ENCODE results near the gene SPATA9. TPM values are rescaled to one million over a fixed set of nuclear protein-coding genes. Genes with fewer than 3 reads are reported as not detected.

Gene SPATA9
- total RNA-seq, 1 experiment from 2014 or later = not detected

DNA sequence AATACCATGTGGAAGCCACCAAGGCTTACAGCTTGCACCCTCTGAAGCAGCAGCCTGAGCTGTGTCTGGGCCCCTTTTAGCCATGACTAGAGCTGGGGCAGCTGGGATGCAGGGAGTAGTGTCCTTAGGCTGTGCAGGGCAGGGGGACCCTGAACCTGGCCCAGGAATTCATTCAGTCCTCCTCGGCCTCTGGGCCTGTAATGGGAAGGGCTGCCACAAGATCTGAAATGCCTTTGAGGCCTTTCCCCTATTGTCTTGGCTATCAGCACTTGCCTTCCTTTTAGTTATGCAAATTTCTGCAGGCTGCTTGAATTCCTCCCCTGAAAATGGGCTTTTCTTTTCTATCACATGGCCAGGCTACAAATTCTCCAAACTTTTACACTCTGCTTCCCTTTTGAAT lies 53.9 kb downstream of the SPATA9 start:
- POLR2A ChIA-PET = no interaction called here

More for the DNA sequence above, 53.9 kb downstream of the SPATA9 start:
- Histone ChIP-seq H3K4me3 (replicated peaks in 1 of 2; ENCODE audit: low read depth in 1 of 2, low read length in 2 of 2) (no peak overlapping the region), H3K9ac (ENCODE audit: low read length) (no peak overlapping the region), H2AFZ (ENCODE audit: low read depth, low read length, poor library complexity, severe bottlenecking) (no peak overlapping the region), H3K36me3 (ENCODE audit: control insufficient read depth in 1 of 2, insufficient read depth in 2 of 2, low read length in 2 of 2) (no peaks in the 10 kb centered on the region), H4K20me1 (ENCODE audit: insufficient read depth) (no peaks in the 10 kb centered on the region), H3K79me2 (ENCODE audit: insufficient read depth, low read length) (no peaks in the 10 kb centered on the region), H3K4me2 (ENCODE audit: low read length) (no peak overlapping the region), H3K4me1 (ENCODE audit: control insufficient read depth in 1 of 2, insufficient read depth in 2 of 2, low read length in 2 of 2) (peaks cover 0 to 10% of the 10 kb centered on the region in 2 experiments; a peak in 2 of 4 replicates), H3K27ac (ENCODE audit: low read depth, low read length) (no peak overlapping the region), H3K27me3 (ENCODE audit: insufficient read depth, low read length) (no peaks in the 10 kb centered on the region), H3K9me2 (ENCODE audit: insufficient read depth) (no peaks in the 10 kb centered on the region; the same call in 1 of the 2 replicates), H3K9me3 (ENCODE audit: control insufficient read depth in 1 of 2, insufficient read depth in 1 of 2, low read depth in 1 of 2, low read length in 2 of 2) (no peaks in the 10 kb centered on the region)
- TF ChIP-seq SIN3A (IDR thresholded peaks at IDR 0.05; ENCODE audit: low read depth) (no peak), EZH2phosphoT487 (IDR thresholded peaks at IDR 0.05; ENCODE audit: borderline replicate concordance) (no peak), CEBPB (IDR thresholded peaks at IDR 0.05; ENCODE audit: low read depth) (no peak), ZFX (IDR thresholded peaks at IDR 0.05) (no peak), CBX3 (IDR thresholded peaks at IDR 0.05; ENCODE audit: low read depth) (no peak), JUND (IDR thresholded peaks at IDR 0.05) (no peak), FOSL1 (IDR thresholded peaks at IDR 0.05; ENCODE audit: low read depth) (no peak), POLR2A (IDR thresholded peaks at IDR 0.05; ENCODE audit: borderline replicate concordance, extremely low read depth, insufficient read depth, insufficient read length) (no peak), SP1 (IDR thresholded peaks at IDR 0.05; ENCODE audit: low read depth) (no peak), EGR1 (IDR thresholded peaks at IDR 0.05; ENCODE audit: low read depth) (no peak), ZNF274 (IDR thresholded peaks at IDR 0.05; ENCODE audit: low read depth, low read length) (no peak), RAD21 (IDR thresholded peaks at IDR 0.05; ENCODE audit: low read depth) (no peak), TCF7L2 (IDR thresholded peaks at IDR 0.05; ENCODE audit: borderline replicate concordance, extremely low read depth, insufficient read depth, insufficient read length) (no peak)
- TF ChIP-seq, protein P1, sequence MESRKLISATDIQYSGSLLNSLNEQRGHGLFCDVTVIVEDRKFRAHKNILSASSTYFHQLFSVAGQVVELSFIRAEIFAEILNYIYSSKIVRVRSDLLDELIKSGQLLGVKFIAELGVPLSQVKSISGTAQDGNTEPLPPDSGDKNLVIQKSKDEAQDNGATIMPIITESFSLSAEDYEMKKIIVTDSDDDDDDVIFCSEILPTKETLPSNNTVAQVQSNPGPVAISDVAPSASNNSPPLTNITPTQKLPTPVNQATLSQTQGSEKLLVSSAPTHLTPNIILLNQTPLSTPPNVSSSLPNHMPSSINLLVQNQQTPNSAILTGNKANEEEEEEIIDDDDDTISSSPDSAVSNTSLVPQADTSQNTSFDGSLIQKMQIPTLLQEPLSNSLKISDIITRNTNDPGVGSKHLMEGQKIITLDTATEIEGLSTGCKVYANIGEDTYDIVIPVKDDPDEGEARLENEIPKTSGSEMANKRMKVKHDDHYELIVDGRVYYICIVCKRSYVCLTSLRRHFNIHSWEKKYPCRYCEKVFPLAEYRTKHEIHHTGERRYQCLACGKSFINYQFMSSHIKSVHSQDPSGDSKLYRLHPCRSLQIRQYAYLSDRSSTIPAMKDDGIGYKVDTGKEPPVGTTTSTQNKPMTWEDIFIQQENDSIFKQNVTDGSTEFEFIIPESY (IDR thresholded peaks at IDR 0.05; ENCODE audit: extremely low read depth, insufficient replicate concordance, low read length) = no peak
- TF ChIP-seq, protein P2, sequence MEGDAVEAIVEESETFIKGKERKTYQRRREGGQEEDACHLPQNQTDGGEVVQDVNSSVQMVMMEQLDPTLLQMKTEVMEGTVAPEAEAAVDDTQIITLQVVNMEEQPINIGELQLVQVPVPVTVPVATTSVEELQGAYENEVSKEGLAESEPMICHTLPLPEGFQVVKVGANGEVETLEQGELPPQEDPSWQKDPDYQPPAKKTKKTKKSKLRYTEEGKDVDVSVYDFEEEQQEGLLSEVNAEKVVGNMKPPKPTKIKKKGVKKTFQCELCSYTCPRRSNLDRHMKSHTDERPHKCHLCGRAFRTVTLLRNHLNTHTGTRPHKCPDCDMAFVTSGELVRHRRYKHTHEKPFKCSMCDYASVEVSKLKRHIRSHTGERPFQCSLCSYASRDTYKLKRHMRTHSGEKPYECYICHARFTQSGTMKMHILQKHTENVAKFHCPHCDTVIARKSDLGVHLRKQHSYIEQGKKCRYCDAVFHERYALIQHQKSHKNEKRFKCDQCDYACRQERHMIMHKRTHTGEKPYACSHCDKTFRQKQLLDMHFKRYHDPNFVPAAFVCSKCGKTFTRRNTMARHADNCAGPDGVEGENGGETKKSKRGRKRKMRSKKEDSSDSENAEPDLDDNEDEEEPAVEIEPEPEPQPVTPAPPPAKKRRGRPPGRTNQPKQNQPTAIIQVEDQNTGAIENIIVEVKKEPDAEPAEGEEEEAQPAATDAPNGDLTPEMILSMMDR (IDR thresholded peaks at IDR 0.05 in 2 of 3, conservative IDR thresholded peaks at IDR 0.05 in 1 of 3; ENCODE audit: borderline replicate concordance in 1 of 3, insufficient read depth in 1 of 3, low read depth in 2 of 3, low read length in 2 of 3) = no peak
- TF ChIP-seq, protein P3, sequence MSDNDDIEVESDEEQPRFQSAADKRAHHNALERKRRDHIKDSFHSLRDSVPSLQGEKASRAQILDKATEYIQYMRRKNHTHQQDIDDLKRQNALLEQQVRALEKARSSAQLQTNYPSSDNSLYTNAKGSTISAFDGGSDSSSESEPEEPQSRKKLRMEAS (IDR thresholded peaks at IDR 0.05) = no peak
- TF ChIP-seq, protein P4, sequence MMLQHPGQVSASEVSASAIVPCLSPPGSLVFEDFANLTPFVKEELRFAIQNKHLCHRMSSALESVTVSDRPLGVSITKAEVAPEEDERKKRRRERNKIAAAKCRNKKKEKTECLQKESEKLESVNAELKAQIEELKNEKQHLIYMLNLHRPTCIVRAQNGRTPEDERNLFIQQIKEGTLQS (IDR thresholded peaks at IDR 0.05) = no peak
- intact Hi-C loops (cut with micrococcal nuclease) = no loop called here
- BruUV-seq (replicated peaks) = no TSS peak
- DNase-seq (ENCODE audit: low read depth, low spot score) (no peak), ATAC-seq (no peak)
- ChIA-PET CTCF (no interaction called here), RAD21 (ENCODE audit: low non-redundant PET in 1 of 2, low total read pairs in 2 of 2, uncharacterized antibody in 2 of 2, unreplicated experiment in 2 of 2) (no interaction called here)

Data from HCT116 (cell line).